ENCODE results near the gene TRIM8.

DNA sequence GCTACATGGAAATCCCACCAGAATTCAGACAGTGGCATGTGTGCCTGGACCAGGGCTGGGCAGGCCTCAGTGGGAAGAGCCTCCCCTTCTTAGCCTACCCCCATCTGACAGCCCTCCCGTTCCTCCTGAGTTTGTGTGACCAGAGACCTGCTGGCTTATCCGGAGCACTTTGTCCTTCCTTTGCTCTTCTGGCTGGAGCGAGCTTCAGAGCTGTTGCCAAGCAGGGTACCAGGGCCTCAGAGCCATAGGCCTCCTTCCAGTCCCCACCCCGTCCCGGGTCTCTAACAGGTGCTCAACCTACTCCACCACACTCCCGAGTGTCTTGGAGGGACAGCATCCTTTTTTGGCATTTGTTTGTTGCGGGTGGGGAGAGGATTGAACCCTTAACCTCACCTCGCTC, 26.5 kb upstream of the TRIM8 start:
- TF ChIP-seq TAF1 (IDR thresholded peaks at IDR 0.05; ENCODE audit: low read depth) (no peak), TCF12 (IDR thresholded peaks at IDR 0.05; ENCODE audit: low read depth) (no peak), EGR1 (IDR thresholded peaks at IDR 0.05) (no peak), YY1 (IDR thresholded peaks at IDR 0.05; ENCODE audit: low read depth) (no peak)
